Islet of Langerhans (tissue), 1 donor: ENCODE data around the gene TBC1D22A.

ENCODE experiments used
- FAIRE-seq: peaks from one replicate; lab custom pipeline; 2011; peaks lifted over from hg19 to GRCh38; lab: Jason Lieb, UNC

Gene TBC1D22A

GRCh38 chr22:46995501-46996360 lies 233.3 kb downstream of the TBC1D22A start:
- no peak for FAIRE-seq

GRCh38 chr22:46996595-46997310 lies 234.3 kb downstream of the TBC1D22A start:
- FAIRE-seq: peak; percentile 60

GRCh38 chr22:46997311-46997970 lies 235.0 kb downstream of the TBC1D22A start:
- FAIRE-seq: no peak

GRCh38 chr22:46998331-46998730 lies 235.9 kb downstream of the TBC1D22A start:
- no peak for FAIRE-seq

GRCh38 chr22:47000256-47000655 lies 237.8 kb downstream of the TBC1D22A start:
- no peak for FAIRE-seq

GRCh38 chr22:47000888-47001287 lies 238.4 kb downstream of the TBC1D22A start:
- no peak for FAIRE-seq

GRCh38 chr22:47001288-47001687 lies 238.8 kb downstream of the TBC1D22A start:
- FAIRE-seq: no peak

GRCh38 chr22:47002692-47003091 lies 240.2 kb downstream of the TBC1D22A start:
- FAIRE-seq: no peak

- FAIRE-seq: no peak
These were observed 243.3 kb downstream of the TBC1D22A start for GRCh38 chr22:47005506-47006408.

GRCh38 chr22:47006433-47006832 lies 244.0 kb downstream of the TBC1D22A start:
- FAIRE-seq: no peak

- no peak for FAIRE-seq
These were observed 244.4 kb downstream of the TBC1D22A start for GRCh38 chr22:47006869-47007268.

- FAIRE-seq: no peak
These were observed 245.0 kb downstream of the TBC1D22A start for GRCh38 chr22:47007496-47007895.

- FAIRE-seq: no peak
These were observed 245.9 kb downstream of the TBC1D22A start for GRCh38 chr22:47008208-47008885.

- no peak for FAIRE-seq
These were observed 247.1 kb downstream of the TBC1D22A start for GRCh38 chr22:47009304-47010101.

- no peak for FAIRE-seq
These were observed 247.8 kb downstream of the TBC1D22A start for GRCh38 chr22:47010211-47010610.

GRCh38 chr22:47011131-47011858 lies 248.8 kb downstream of the TBC1D22A start:
- FAIRE-seq: no peak

GRCh38 chr22:47011859-47012258 lies 249.4 kb downstream of the TBC1D22A start:
- no peak for FAIRE-seq

- no peak for FAIRE-seq
These were observed 250.3 kb downstream of the TBC1D22A start for GRCh38 chr22:47012589-47013370.
